ENCODE results near the gene TNN. TPM values are rescaled to one million over a fixed set of nuclear protein-coding genes. Genes with fewer than 3 reads are reported as not detected.

Gene TNN
- total RNA-seq, 2 experiments from 2014 or later = not detected

DNA sequence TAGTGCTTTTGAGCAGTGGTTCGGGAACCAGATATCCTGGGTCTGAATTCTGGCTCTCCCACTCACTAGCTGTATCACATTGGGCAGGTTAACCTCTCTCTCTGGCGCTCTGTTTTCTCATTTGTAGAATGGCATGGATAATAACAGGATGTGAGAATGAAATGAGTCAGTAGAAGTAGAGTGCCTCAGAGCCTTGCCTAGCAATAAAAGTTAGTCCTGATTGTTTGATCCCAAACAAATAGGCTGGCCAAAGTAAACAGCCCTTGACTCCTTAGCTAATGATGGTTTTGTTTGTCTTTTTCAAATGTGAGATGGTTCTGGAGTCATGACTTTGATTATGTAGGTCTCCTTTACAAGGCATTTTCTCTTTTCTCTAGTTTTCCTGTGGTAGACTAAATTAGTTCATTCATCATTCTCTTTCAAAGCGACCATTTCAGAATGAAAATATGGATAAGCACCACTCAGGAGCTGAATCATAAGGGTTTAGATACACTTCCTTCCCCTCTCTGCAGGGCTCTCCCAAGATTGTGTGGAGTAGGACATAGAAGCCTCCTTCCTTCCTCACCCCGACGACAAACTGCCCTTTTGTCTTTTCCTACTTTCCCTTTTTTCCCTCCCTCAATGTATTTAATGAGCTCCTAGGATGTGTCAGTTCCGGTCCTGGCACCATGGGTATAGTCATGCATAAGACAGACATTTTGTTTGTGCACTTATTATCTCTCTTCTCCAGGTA, 101.8 kb downstream of the TNN start:
- H3K27me3 Mint-ChIP-seq (ENCODE audit: low read depth) = no peaks in the 10 kb centered on the region
- peaks cover 16% of the 10 kb centered on the region for H3K36me3 Mint-ChIP-seq (ENCODE audit: low read depth)
- H3K27ac Mint-ChIP-seq = no peak overlapping the region
- CTCF ChIA-PET = interaction anchor here (0.6 to 3.7 kb wide), 5 partner anchors 14 to 147 kb away, joined by 3 to 17 read pairs (median 4); no protein-coding TSS in a partner anchor
- peaks cover 44% of the 10 kb centered on the region for H3K4me1 Mint-ChIP-seq (ENCODE audit: low read depth)
- no peak for DNase-seq
- no peaks in the 10 kb centered on the region for H3K9me3 Mint-ChIP-seq
- H3K4me3 Mint-ChIP-seq = no peak overlapping the region
- intact Hi-C loops (cut with micrococcal nuclease) = no loop called here

DNA sequence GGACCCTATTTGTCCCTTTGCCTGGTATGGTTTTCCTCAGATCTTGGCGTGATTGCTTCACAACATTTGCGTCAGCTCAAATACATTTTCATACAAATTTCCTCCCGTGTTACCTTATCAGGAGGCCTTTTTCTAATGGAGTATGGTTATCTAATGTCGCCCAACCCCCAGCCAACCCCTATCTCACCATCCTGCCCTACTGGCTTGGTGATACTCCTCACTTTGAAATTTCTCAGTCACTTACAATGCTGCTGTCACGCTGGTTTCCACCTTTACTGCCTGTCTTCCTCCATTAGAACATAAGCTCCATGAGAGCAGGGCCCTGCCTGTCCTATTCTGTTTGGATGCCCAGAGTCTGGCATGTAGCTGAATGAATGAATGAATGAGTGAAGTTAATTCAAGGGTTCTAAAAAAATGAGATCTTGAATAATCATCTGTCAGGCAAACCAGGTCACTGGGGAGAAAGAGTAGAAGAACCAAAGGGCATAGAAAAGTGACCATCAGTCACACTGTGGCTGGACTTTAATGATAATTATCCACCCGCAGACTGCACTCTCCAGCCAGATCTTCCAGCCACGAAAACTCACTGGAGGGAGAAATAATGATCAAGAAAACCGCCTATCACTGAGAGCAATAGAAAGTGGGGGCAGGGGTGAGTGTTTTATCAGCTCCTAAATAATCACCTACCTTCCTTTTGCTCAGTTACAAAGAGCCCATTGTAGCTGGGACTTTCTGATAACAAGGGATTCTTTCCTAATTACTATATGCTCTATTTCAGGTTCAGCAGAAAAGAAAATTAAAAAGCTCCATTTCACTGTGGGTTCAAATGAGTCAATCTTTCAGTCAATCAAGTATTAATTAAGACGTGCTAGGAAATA, 103.6 kb downstream of the TNN start:
- DNase-seq = no peak
- Mint-ChIP-seq H3K27ac (no peak overlapping the region), H3K9me3 (no peaks in the 10 kb centered on the region), H3K4me1 (ENCODE audit: low read depth) (peaks cover 44% of the 10 kb centered on the region), H3K4me3 (no peak overlapping the region), H3K27me3 (ENCODE audit: low read depth) (no peaks in the 10 kb centered on the region), H3K36me3 (ENCODE audit: low read depth) (peaks cover 19% of the 10 kb centered on the region)
- CTCF ChIA-PET = interaction anchor here (0.6 to 3.7 kb wide), 4 partner anchors 16 to 148 kb away, joined by 3 to 17 read pairs (median 4); no protein-coding TSS in a partner anchor
- intact Hi-C loops (cut with micrococcal nuclease) = no loop called here

DNA sequence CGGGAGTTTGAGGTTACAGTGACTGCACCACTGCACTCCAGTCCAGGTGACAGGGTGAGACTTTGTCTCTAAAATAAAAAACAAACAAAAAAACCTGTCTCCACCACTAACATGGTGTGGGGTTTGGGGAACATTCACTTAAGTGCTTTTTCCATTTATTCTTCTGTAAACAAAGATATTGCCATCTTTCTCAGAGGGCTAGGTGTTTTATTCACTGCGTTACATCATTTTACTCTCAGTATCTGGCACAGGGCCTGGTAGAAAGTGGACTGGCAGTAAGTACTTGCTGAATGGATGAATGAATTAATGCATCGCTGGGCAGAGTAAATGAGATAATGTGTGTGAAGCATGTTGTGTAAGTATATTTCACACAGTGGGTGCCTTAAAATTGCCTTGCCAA, 104.9 kb downstream of the TNN start:
- Mint-ChIP-seq H3K27ac (no peak overlapping the region), H3K27me3 (ENCODE audit: low read depth) (no peaks in the 10 kb centered on the region), H3K9me3 (no peaks in the 10 kb centered on the region), H3K36me3 (ENCODE audit: low read depth) (peaks cover 23% of the 10 kb centered on the region), H3K4me1 (ENCODE audit: low read depth) (peaks cover 47% of the 10 kb centered on the region), H3K4me3 (no peak overlapping the region)
- intact Hi-C loops (cut with micrococcal nuclease) = no loop called here
- CTCF ChIA-PET = interaction anchor here (1.8 kb wide), 1 partner anchor 26 kb away, joined by 7 read pairs; no protein-coding TSS in a partner anchor
- no peak for DNase-seq

DNA sequence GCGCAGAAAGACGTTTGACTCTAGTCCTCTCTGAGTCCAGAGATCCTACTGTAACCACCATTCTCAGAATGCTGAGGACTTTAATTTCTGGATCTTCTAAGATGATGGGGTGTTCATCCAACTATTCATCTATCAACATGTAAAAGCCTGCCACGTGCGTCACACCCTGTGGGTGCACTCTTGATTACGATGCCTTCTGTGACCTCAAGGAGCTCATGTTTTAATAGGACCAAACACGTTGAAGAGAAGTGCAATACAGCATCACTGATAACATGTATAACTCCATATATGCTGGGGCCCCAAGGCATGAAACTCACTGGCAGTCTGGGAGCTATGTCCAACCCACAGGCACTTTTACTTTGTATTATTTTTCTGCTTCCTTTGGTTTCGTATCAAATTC, 105.9 kb downstream of the TNN start:
- Mint-ChIP-seq H3K4me3 (no peak overlapping the region), H3K27ac (no peak overlapping the region), H3K9me3 (no peaks in the 10 kb centered on the region), H3K27me3 (ENCODE audit: low read depth) (no peaks in the 10 kb centered on the region), H3K36me3 (ENCODE audit: low read depth) (peaks cover 28% of the 10 kb centered on the region), H3K4me1 (ENCODE audit: low read depth) (peaks cover 51% of the 10 kb centered on the region)
- CTCF ChIA-PET = interaction anchor here (0.6 to 1.9 kb wide), 6 partner anchors 19 to 164 kb away, joined by 3 to 8 read pairs (median 4); no protein-coding TSS in a partner anchor
- intact Hi-C loops (cut with micrococcal nuclease) = no loop called here
- no peak for DNase-seq

DNA sequence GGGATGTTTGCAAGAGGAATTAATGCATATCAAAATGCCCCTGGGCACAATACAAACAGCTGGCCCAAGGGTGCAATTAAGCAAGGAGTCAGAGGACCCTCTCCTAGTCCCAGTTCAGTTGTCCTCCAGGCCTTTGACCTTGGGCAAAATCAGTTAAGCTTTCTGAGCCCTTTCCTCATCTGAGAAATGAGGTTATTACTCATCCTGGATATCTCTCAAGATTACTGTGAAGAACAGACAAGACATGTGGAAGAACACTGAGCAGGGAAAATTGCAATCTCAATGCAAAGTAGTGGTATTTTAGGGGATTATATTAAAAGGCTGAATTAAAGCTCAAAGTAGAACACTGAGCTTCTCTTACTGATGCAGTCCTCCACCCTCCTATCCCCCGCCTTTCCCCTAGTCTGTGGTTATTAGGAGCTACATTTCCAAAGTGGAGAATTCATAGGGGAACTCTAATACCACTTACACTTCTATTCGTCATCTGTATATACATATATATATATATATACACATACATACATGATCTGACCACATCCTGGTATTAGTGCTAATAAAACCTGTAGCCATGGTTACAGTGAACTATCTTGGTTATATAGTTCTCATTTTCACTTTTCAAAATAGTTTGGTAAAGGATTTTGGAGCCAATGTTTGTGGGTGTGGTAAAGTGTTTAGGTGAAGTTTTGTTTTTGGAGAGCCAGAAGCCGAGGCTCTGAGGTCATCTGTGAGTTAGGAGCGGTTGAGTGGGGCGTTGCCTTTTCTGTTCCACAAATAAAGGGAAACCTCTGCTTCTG, 106.9 kb downstream of the TNN start:
- DNase-seq = no peak
- peaks cover 53% of the 10 kb centered on the region for H3K4me1 Mint-ChIP-seq (ENCODE audit: low read depth)

DNA sequence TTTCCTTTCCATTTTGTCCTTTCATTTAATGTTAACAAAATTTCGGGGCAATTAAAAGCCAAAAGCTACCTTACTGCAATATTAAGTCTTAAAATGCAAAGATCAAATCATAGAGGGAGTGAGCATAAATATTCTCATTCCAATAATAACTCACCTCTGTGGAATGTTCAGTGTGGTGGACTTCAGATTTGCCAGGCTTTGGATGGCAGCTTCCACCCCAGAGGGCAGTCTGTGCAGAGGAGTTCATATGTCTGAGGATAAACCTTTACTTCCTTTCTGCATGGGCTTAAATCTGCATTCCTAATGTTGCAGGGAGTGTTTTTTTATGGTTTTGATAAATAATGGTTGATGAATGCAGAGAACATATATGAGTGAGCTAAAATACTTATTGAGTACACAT, 108.6 kb downstream of the TNN start:
- Mint-ChIP-seq H3K9me3 (no peaks in the 10 kb centered on the region), H3K27me3 (ENCODE audit: low read depth) (no peaks in the 10 kb centered on the region), H3K36me3 (ENCODE audit: low read depth) (peaks cover 29% of the 10 kb centered on the region), H3K4me1 (ENCODE audit: low read depth) (peaks cover 50% of the 10 kb centered on the region), H3K27ac (no peak overlapping the region), H3K4me3 (no peak overlapping the region)
- intact Hi-C loops (cut with micrococcal nuclease) = no loop called here
- CTCF ChIA-PET = interaction anchor here (0.6 to 1.7 kb wide), 2 partner anchors 12 to 144 kb away, joined by 3 to 5 read pairs; no protein-coding TSS in a partner anchor
- DNase-seq = no peak

More for the DNA sequence above, 106.9 kb downstream of the TNN start:
- H3K36me3 Mint-ChIP-seq (ENCODE audit: low read depth) = peaks cover 29% of the 10 kb centered on the region
- intact Hi-C loops (cut with micrococcal nuclease) = no loop called here
- no peak overlapping the region for H3K27ac Mint-ChIP-seq
- no peaks in the 10 kb centered on the region for H3K27me3 Mint-ChIP-seq (ENCODE audit: low read depth)
- CTCF ChIA-PET = interaction anchor here (0.8 to 1.9 kb wide), 5 partner anchors 9 to 163 kb away, joined by 3 to 8 read pairs (median 3); no protein-coding TSS in a partner anchor
- no peak overlapping the region for H3K4me3 Mint-ChIP-seq
- H3K9me3 Mint-ChIP-seq = no peaks in the 10 kb centered on the region

DNA sequence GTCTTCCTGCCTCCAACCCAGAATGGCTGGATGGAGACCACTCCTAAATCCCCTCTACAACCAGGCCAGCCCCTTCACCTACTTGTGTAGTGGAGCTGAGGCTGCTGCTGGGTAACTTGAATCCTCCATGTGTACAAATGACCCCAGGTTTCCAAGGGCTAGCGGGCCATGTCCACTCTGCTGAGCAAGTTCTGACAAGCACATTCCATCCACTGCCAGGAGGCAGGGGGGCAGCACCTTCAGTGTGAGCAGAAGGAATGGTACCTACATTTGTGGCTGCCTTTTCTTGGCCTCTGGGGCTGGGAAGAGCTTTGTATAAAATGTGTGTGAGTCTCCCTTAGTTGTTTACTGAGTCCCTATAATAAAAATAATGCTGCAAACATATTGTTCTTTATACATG, 110.4 kb downstream of the TNN start:
- peaks cover 33% of the 10 kb centered on the region for H3K36me3 Mint-ChIP-seq (ENCODE audit: low read depth)
- no peak overlapping the region for H3K27ac Mint-ChIP-seq
- H3K27me3 Mint-ChIP-seq (ENCODE audit: low read depth) = no peaks in the 10 kb centered on the region
- intact Hi-C loops (cut with micrococcal nuclease) = no loop called here
- peaks cover 57% of the 10 kb centered on the region for H3K4me1 Mint-ChIP-seq (ENCODE audit: low read depth)
- no peak for DNase-seq
- H3K9me3 Mint-ChIP-seq = no peaks in the 10 kb centered on the region
- H3K4me3 Mint-ChIP-seq = no peak overlapping the region
- CTCF ChIA-PET = interaction anchor here (1.1 kb wide), 1 partner anchor 23 kb away, joined by 3 read pairs; no protein-coding TSS in a partner anchor

DNA sequence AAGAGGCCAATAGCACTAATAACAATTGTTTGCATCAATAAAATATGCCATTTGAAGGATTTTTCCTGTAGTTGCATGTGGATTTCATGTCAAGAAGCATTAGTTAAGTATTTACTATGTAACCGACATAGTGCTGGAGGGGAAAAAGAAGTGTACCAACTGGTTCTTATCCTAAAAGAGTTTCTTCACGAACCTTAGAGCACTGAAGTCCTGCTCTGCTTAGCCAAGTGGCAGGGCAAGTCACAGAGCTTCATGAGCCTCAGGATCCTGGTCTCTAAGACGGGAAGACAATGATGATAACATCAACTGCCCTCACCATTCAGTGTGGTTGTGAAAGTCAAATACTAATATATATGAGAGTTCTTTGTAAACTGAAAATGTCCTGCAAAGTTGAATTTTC, 110.8 kb downstream of the TNN start:
- intact Hi-C loops (cut with micrococcal nuclease) = no loop called here
- Mint-ChIP-seq H3K27me3 (ENCODE audit: low read depth) (no peaks in the 10 kb centered on the region), H3K4me3 (no peak overlapping the region), H3K27ac (no peak overlapping the region), H3K36me3 (ENCODE audit: low read depth) (peaks cover 34% of the 10 kb centered on the region), H3K4me1 (ENCODE audit: low read depth) (peaks cover 58% of the 10 kb centered on the region), H3K9me3 (no peaks in the 10 kb centered on the region)
- DNase-seq = no peak
- CTCF ChIA-PET = no interaction called here

DNA sequence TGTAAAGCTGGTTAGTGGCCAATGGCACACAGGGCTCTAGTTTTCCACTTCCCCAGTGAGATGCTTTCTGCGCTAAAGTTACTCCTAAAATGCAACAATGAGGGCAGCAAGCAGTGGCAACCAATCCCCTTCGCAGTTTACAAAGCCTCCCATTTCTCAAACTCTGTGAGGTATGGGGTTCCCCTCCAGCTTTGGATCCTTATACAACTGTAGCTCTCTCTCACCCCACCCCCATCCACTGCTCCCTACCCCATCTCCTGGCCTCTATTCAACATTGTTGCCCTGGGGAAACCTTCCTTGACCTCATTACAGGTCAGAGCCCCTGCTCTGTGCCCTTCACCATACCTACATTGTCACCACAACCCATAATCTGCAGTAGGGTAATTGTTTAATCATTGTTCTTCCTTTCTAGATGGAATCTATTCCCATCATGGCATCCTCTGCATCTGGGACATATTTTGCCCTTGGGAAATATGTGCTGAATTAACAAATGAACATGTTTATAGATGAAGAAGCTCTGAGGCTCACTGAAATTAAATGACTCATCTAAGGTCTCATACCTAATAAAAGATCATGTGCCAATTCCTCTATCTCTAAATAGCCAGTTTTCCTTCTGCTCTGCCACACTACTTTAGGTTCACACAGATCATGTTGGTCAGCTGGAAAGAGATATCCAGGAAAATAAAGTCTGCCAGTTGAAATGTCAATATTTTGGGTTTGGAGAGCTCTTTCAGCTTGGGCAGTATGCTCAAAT, 112.4 kb downstream of the TNN start:
- CTCF ChIA-PET = interaction anchor here (0.8 to 1.5 kb wide), 3 partner anchors 9 to 138 kb away, joined by 3 to 6 read pairs (median 3); no protein-coding TSS in a partner anchor
- Mint-ChIP-seq H3K27ac (no peak overlapping the region), H3K4me3 (no peak overlapping the region), H3K36me3 (ENCODE audit: low read depth) (peaks cover 33% of the 10 kb centered on the region), H3K27me3 (ENCODE audit: low read depth) (no peaks in the 10 kb centered on the region), H3K4me1 (ENCODE audit: low read depth) (peaks cover 62% of the 10 kb centered on the region), H3K9me3 (no peaks in the 10 kb centered on the region)
- no peak for DNase-seq
- intact Hi-C loops (cut with micrococcal nuclease) = no loop called here

DNA sequence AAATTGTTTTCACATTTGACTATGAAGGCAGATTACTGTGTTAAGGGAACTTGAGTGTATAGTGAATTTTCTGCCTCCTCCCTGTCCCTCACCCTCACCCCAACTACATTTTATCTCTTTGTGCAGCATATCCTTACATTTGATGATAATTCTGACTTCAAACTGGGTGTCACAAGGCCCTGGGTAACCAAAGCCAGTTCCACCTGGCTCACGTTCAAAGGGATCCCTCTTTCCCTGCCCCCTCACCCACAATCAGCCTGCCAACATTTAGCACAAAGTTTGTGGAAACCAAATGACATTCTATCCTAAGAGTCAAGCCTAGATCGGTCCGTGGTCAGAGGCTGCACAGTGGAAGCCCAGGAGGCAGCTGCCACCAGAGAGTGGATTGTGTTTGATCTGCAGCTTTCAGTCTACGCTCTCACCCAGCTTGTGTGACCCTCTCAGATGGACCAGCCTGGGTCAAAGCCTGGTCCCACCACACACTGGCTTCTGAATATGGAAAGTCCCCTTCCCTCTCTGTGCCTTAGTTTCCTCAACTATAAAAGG, 114.6 kb downstream of the TNN start:
- intact Hi-C loops (cut with micrococcal nuclease) = no loop called here
- Mint-ChIP-seq H3K9me3 (no peaks in the 10 kb centered on the region), H3K4me1 (ENCODE audit: low read depth) (peaks cover 81% of the 10 kb centered on the region), H3K36me3 (ENCODE audit: low read depth) (peaks cover 32% of the 10 kb centered on the region), H3K27ac (no peak overlapping the region), H3K4me3 (no peak overlapping the region), H3K27me3 (ENCODE audit: low read depth) (no peaks in the 10 kb centered on the region)
- CTCF ChIA-PET = interaction anchor here (0.9 to 1.1 kb wide), 2 partner anchors 27 to 36 kb away, joined by 3 to 4 read pairs; no protein-coding TSS in a partner anchor
- DNase-seq = no peak

DNA sequence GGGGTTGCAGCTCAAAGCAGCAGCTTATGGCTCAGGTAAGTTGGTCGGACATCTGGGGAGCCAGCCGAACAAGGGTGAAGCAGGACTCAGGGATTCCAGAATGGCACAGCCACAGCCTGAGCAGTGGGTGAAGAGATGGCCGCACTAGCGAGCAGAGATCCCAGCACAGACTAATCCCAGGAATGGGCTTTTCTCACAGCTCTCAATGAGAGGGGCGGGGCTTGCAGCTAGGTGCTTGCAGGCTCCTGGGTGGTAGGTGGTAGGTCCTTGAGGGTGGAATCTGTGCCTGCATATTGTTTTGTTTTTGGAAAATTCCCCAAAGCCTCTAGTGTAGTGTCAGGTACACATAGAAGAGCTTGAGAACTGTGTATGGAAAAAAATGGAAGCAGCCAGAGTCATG, 116.0 kb downstream of the TNN start:
- CTCF ChIA-PET = interaction anchor here (0.6 to 1.3 kb wide), 6 partner anchors 8 to 136 kb away, joined by 3 to 8 read pairs (median 4); no protein-coding TSS in a partner anchor
- Mint-ChIP-seq H3K27me3 (ENCODE audit: low read depth) (no peaks in the 10 kb centered on the region), H3K4me3 (no peak overlapping the region), H3K36me3 (ENCODE audit: low read depth) (peaks cover 28% of the 10 kb centered on the region), H3K4me1 (ENCODE audit: low read depth) (peaks cover 89% of the 10 kb centered on the region), H3K9me3 (no peaks in the 10 kb centered on the region), H3K27ac (no peak overlapping the region)
- no peak for DNase-seq
- intact Hi-C loops (cut with micrococcal nuclease) = no loop called here

Measured in activated naive CD4-positive, alpha-beta T cell treated with anti-CD3 and anti-CD28 coated beads for 36 hours (primary cell).